ENCODE results near the gene TMEM82.

DNA sequence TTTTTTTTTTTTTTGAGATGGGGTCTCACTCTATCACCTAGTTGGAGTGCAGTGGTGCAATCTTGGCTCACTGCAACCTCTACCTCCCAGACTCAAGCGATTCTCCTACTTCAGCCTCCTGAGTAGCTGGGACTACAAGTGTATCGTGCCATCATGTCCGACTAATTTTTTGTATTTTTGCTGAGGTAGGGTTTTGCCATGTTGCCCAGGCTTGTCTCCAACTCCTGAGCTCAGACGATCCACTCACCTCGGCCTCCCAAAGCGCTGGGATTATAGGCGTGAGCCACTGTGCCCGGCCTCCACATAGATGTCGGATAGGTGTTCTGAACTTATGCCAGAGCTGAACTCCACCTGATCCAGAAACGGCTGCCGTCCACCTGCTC is 37.1 kb upstream of the TMEM82 start:
- TF ChIP-seq HDAC6 (IDR thresholded peaks at IDR 0.05; ENCODE audit: low read depth, low read length) (no peak), SMARCA4 (IDR thresholded peaks at IDR 0.05) (no peak), YY1 (IDR thresholded peaks at IDR 0.05; ENCODE audit: borderline replicate concordance in 1 of 3, control insufficient read depth in 1 of 3, extremely low read depth in 1 of 3, insufficient read depth in 3 of 3, insufficient read length in 1 of 3, insufficient replicate concordance in 2 of 3, low read depth in 1 of 3, low read length in 2 of 3) (no peak), FOSL1 (tag; conservative IDR thresholded peaks at IDR 0.05) (no peak), POLR2A (conservative IDR thresholded peaks at IDR 0.05) (no peak), EP300 (IDR thresholded peaks at IDR 0.05; ENCODE audit: low read length) (no peak), GATAD2A (IDR thresholded peaks at IDR 0.05) (no peak), SMARCC2 (IDR thresholded peaks at IDR 0.05; ENCODE audit: low read depth) (no peak), CEBPB (tag; IDR thresholded peaks at IDR 0.05) (no peak), WHSC1 (IDR thresholded peaks at IDR 0.05; ENCODE audit: low read length) (no peak), ZNF79 (CRISPR knock-in tag; IDR thresholded peaks at IDR 0.05; ENCODE audit: low read depth) (no peak)
- TF ChIP-seq, protein P1, sequence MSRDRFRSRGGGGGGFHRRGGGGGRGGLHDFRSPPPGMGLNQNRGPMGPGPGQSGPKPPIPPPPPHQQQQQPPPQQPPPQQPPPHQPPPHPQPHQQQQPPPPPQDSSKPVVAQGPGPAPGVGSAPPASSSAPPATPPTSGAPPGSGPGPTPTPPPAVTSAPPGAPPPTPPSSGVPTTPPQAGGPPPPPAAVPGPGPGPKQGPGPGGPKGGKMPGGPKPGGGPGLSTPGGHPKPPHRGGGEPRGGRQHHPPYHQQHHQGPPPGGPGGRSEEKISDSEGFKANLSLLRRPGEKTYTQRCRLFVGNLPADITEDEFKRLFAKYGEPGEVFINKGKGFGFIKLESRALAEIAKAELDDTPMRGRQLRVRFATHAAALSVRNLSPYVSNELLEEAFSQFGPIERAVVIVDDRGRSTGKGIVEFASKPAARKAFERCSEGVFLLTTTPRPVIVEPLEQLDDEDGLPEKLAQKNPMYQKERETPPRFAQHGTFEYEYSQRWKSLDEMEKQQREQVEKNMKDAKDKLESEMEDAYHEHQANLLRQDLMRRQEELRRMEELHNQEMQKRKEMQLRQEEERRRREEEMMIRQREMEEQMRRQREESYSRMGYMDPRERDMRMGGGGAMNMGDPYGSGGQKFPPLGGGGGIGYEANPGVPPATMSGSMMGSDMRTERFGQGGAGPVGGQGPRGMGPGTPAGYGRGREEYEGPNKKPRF (IDR thresholded peaks at IDR 0.05; ENCODE audit: low read depth, low read length): no peak
